HCT116 (cell line): ENCODE data around the gene BACE1-AS. TPM values are rescaled to one million over a fixed set of nuclear protein-coding genes. Genes with fewer than 3 reads are reported as not detected.

Source experiments
- ATAC-seq: fragments of 200-7000 bp; cut with Tn5 transposase; 2 replicates; pipeline ENCODE4 v1.9.1; 2020; ENCODE audit warnings: mild to moderate bottlenecking, moderate library complexity
- BruUV-seq: library from RNA; stranded (reverse); fragments of 400-500 nt; replicated peaks from 2 replicates; lab custom pipeline; 2021; lab: Mats Ljungman, UMichigan
- CTCF ChIA-PET: fragments of 300-600 bp; sonication (Branson Sonifier 250); formaldehyde crosslinking; loops from one replicate; lab custom pipeline; 2021; ENCODE audit warnings: antibody characterized with exemption; lab: Charles Lee
- POLR2A ChIA-PET: fragments of 300-600, 350-600 bp; sonication (Branson Sonifier 250); formaldehyde crosslinking; loops from one replicate; lab custom pipeline; 2021; ENCODE audit warnings: antibody characterized with exemption; lab: Charles Lee
- RAD21 ChIA-PET, 2 experiments: fragments of 300-600 bp; sonication (Branson Sonifier 250); formaldehyde crosslinking; loops; one replicate each; lab custom pipeline; 2023; ENCODE audit warnings: low total read pairs in 2 of 2; ENCODE audit not compliant: uncharacterized antibody in 2 of 2, unreplicated experiment in 2 of 2, low non-redundant PET in 1 of 2; lab: Charles Lee
- DNase-seq: peaks from one replicate; pipeline ENCODE4 v3.0.0-alpha.2; 2010; ENCODE audit warnings: low read depth, low spot score
- H2AFZ ChIP-seq: fragments of 200-600 bp; shearing (Covaris generic), sonication (generic); 2 replicates; pipeline ENCODE4 v1.6.1; 2017; ENCODE audit warnings: low read depth, mixed run types, mixed read lengths, antibody characterized with exemption, low read length; ENCODE audit not compliant: poor library complexity, severe bottlenecking
- H3K27ac ChIP-seq: 2 replicates; pipeline ENCODE4 v1.5.1; 2012; ENCODE audit warnings: low read depth, low read length
- H3K27me3 ChIP-seq: fragments of 200-600 bp; sonication (generic); 2 replicates; pipeline ENCODE4 v1.6.1; 2016; ENCODE audit warnings: mixed run types, low read length, mixed read lengths; ENCODE audit not compliant: insufficient read depth
- H3K36me3 ChIP-seq, 2 experiments: fragments of 200-500 bp in 1 of 2; fragments of 200-600 bp in 1 of 2; sonication (Bioruptor generic) in 1 of 2; sonication (generic) in 1 of 2; 2 replicates each; pipeline versions ENCODE4 v1.5.1 to v1.6.1; 2014 to 2016; ENCODE audit warnings: low read length in 2 of 2, inconsistent platforms in 1 of 2, mixed read lengths in 1 of 2, mixed run types in 1 of 2; ENCODE audit not compliant: insufficient read depth in 2 of 2, control insufficient read depth in 1 of 2
- H3K4me1 ChIP-seq, 2 experiments: fragments of 200-600 bp in 1 of 2; sonication (generic) in 1 of 2; 2 replicates each; pipeline versions ENCODE4 v1.5.1 to v1.6.1; 2012 to 2017; ENCODE audit warnings: low read length in 2 of 2, inconsistent platforms in 1 of 2, mild to moderate bottlenecking in 1 of 2, mixed read lengths in 1 of 2, mixed run types in 1 of 2, moderate library complexity in 1 of 2; ENCODE audit not compliant: insufficient read depth in 2 of 2, control insufficient read depth in 1 of 2
- H3K4me2 ChIP-seq: fragments of 200-600 bp; sonication (generic); 2 replicates; pipeline ENCODE4 v1.6.1; 2017; ENCODE audit warnings: mixed run types, low read length, mixed read lengths
- H3K4me3 ChIP-seq, 2 experiments: fragments of 200-600 bp in 1 of 2; sonication (generic) in 1 of 2; replicated peaks in 1 of 2; 2 replicates each; pipeline ENCODE4 v1.5.1; 2011 to 2016; ENCODE audit warnings: low read length in 2 of 2, control low read depth in 1 of 2, low read depth in 1 of 2, mild to moderate bottlenecking in 1 of 2, mixed read lengths in 1 of 2, mixed run types in 1 of 2
- H3K79me2 ChIP-seq: fragments of 200-600 bp; sonication (generic); 2 replicates; pipeline ENCODE4 v1.6.1; 2017; ENCODE audit warnings: mild to moderate bottlenecking, mixed run types, low read length, moderate library complexity, mixed read lengths; ENCODE audit not compliant: insufficient read depth
- H3K9ac ChIP-seq: fragments of 200-600 bp; sonication (generic); 2 replicates; pipeline ENCODE4 v1.6.1; 2016; ENCODE audit warnings: low read length, mixed read lengths
- H3K9me2 ChIP-seq: fragments of 200-600 bp; sonication (generic), shearing (Covaris generic); 2 replicates; pipeline ENCODE4 v1.6.1; 2017; ENCODE audit warnings: mixed run types, mild to moderate bottlenecking, moderate library complexity; ENCODE audit not compliant: insufficient read depth
- H3K9me3 ChIP-seq, 2 experiments: fragments of 200-500 bp in 1 of 2; fragments of 200-600 bp in 1 of 2; sonication (Bioruptor generic) in 1 of 2; sonication (generic) in 1 of 2; 2 replicates each; pipeline ENCODE4 v1.6.1; 2014 to 2017; ENCODE audit warnings: low read length in 2 of 2, mixed read lengths in 2 of 2, inconsistent platforms in 1 of 2, low read depth in 1 of 2, mild to moderate bottlenecking in 1 of 2, mixed run types in 1 of 2, moderate library complexity in 1 of 2; ENCODE audit not compliant: control insufficient read depth in 1 of 2, insufficient read depth in 1 of 2
- H4K20me1 ChIP-seq: fragments of 200-600 bp; sonication (generic), shearing (Covaris generic); 2 replicates; pipeline ENCODE4 v1.6.1; 2017; ENCODE audit warnings: mixed run types, mild to moderate bottlenecking, moderate library complexity; ENCODE audit not compliant: insufficient read depth
- ATF3 ChIP-seq: IDR thresholded peaks from 2 replicates; pipeline ENCODE4 v1.6.1; 2012
- CBX3 ChIP-seq: IDR thresholded peaks from 2 replicates; pipeline ENCODE4 v1.6.1; 2012; ENCODE audit warnings: low read depth
- CEBPB ChIP-seq: IDR thresholded peaks from 2 replicates; pipeline ENCODE4 v1.6.1; 2012; ENCODE audit warnings: low read depth
- EZH2 ChIP-seq: fragments of 200-600 bp; sonication (generic); IDR thresholded peaks from 2 replicates; pipeline ENCODE4 v1.6.1; 2017; ENCODE audit warnings: antibody characterized with exemption, mixed run types
- EZH2phosphoT487 ChIP-seq: fragments of 200-600 bp; IDR thresholded peaks from 2 replicates; pipeline ENCODE4 v1.6.1; 2018; ENCODE audit warnings: antibody characterized with exemption, borderline replicate concordance
- FOSL1 ChIP-seq: IDR thresholded peaks from 2 replicates; pipeline ENCODE4 v1.6.1; 2012; ENCODE audit warnings: low read depth
- JUND ChIP-seq: IDR thresholded peaks from 2 replicates; pipeline ENCODE4 v1.6.1; 2012
- POLR2AphosphoS5 ChIP-seq: IDR thresholded peaks from 2 replicates; pipeline ENCODE4 v1.6.1; 2011; ENCODE audit warnings: mild to moderate bottlenecking, low read depth, low read length, moderate library complexity
- TCF7L2 ChIP-seq: IDR thresholded peaks from 2 replicates; pipeline ENCODE4 v1.7.0; 2011; ENCODE audit warnings: borderline replicate concordance, inconsistent platforms; ENCODE audit not compliant: insufficient read depth, insufficient read length; ENCODE audit errors: extremely low read depth
- YY1 ChIP-seq: IDR thresholded peaks from 2 replicates; pipeline ENCODE4 v1.6.1; 2011; ENCODE audit warnings: low read length, low read depth, moderate library complexity, mild to moderate bottlenecking; ENCODE audit not compliant: insufficient replicate concordance; ENCODE audit errors: extremely low read depth
- ZBTB33 ChIP-seq: IDR thresholded peaks from 2 replicates; pipeline ENCODE4 v1.6.1; 2011; ENCODE audit warnings: mild to moderate bottlenecking, low read length, moderate library complexity; ENCODE audit not compliant: insufficient replicate concordance; ENCODE audit errors: extremely low read depth
- ZFX ChIP-seq: fragments of 450-650 bp; IDR thresholded peaks from 2 replicates; pipeline ENCODE4 v1.6.1; 2017
- intact Hi-C: fragments of 100-400 bp; cut with micrococcal nuclease; formaldehyde crosslinking; loops from 2 replicates; pipeline ENCODE4 v1.10.0; 2022
- total RNA-seq: library from RNA; stranded (reverse); gene quantifications from one replicate; pipeline ENCODE4 v1.2.1, GENCODE V29; 2021; ENCODE audit not compliant: unreplicated experiment
- TF ChIP-seq, protein P1 (sequence below), 3 experiments: fragments of 200-600 bp in 1 of 3; sonication (generic) in 1 of 3; IDR thresholded peaks in 2 of 3; conservative IDR thresholded peaks in 1 of 3; 2 replicates each; pipeline ENCODE4 v1.5.1; 2012 to 2017; ENCODE audit warnings: low read depth in 2 of 3, low read length in 2 of 3, antibody characterized with exemption in 1 of 3, borderline replicate concordance in 1 of 3, control low read depth in 1 of 3, mild to moderate bottlenecking in 1 of 3, mixed read lengths in 1 of 3, mixed run types in 1 of 3, moderate library complexity in 1 of 3; ENCODE audit not compliant: insufficient read depth in 1 of 3

BACE1-AS gene
- total RNA-seq, 1 experiment from 2014 or later, result 10.2 TPM

DNA sequence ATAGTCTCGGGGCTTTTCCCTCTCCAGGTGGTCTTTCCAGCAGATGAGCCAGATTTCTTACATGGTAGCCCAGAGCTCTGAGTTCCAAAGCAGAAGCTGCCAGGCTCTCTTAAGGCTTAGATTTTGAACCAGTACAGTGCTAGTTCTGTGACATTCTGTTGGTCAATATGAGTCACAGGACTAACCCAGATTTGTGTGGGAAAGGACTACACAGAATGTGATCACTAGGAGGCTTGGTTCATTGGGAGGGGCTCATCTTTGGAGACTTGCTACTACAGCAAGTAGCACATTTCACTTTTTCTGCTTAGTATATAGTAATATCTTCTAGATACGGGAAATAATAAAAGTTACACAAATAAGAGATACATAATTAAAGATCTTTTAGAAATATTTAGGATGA, 34.6 kb upstream of the BACE1-AS start:
- H3K79me2 ChIP-seq, result no peaks in the 10 kb centered on the region
- H3K4me3 ChIP-seq, result no peak overlapping the region
- no peaks in the 10 kb centered on the region for H3K27me3 ChIP-seq
- H3K27ac ChIP-seq, result no peak overlapping the region
- intact Hi-C loops, result no loop called here
- BruUV-seq, result no TSS peak
- ChIA-PET RAD21 (no interaction called here), POLR2A (no interaction called here), CTCF (interaction anchor here (1.5 kb wide), 1 partner anchor 25 kb away, joined by 4 read pairs; the partner anchor contains the start of gene PCSK7)
- H3K9me3 ChIP-seq, result no peaks in the 10 kb centered on the region
- no peak for ATAC-seq
- no peaks in the 10 kb centered on the region for H3K9me2 ChIP-seq
- no peak overlapping the region for H3K4me2 ChIP-seq
- no peak for DNase-seq
- H2AFZ ChIP-seq, result no peak overlapping the region
- 0 out of 4 replicates have a peak, but pooled peaks cover 0 to 2% of the 10 kb centered on the region in 2 experiments for H3K36me3 ChIP-seq
- H3K4me1 ChIP-seq, result no peaks in the 10 kb centered on the region
- TF ChIP-seq, protein P1, sequence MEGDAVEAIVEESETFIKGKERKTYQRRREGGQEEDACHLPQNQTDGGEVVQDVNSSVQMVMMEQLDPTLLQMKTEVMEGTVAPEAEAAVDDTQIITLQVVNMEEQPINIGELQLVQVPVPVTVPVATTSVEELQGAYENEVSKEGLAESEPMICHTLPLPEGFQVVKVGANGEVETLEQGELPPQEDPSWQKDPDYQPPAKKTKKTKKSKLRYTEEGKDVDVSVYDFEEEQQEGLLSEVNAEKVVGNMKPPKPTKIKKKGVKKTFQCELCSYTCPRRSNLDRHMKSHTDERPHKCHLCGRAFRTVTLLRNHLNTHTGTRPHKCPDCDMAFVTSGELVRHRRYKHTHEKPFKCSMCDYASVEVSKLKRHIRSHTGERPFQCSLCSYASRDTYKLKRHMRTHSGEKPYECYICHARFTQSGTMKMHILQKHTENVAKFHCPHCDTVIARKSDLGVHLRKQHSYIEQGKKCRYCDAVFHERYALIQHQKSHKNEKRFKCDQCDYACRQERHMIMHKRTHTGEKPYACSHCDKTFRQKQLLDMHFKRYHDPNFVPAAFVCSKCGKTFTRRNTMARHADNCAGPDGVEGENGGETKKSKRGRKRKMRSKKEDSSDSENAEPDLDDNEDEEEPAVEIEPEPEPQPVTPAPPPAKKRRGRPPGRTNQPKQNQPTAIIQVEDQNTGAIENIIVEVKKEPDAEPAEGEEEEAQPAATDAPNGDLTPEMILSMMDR (IDR thresholded peaks at IDR 0.05 in 2 of 3, conservative IDR thresholded peaks at IDR 0.05 in 1 of 3; ENCODE audit: borderline replicate concordance in 1 of 3, insufficient read depth in 1 of 3, low read depth in 2 of 3, low read length in 2 of 3), result no peak
- TF ChIP-seq TCF7L2 (no peak), ZFX (no peak), JUND (no peak), ATF3 (no peak), CBX3 (no peak), CEBPB (no peak)
- H3K9ac ChIP-seq, result no peak overlapping the region
- no peaks in the 10 kb centered on the region for H4K20me1 ChIP-seq

DNA sequence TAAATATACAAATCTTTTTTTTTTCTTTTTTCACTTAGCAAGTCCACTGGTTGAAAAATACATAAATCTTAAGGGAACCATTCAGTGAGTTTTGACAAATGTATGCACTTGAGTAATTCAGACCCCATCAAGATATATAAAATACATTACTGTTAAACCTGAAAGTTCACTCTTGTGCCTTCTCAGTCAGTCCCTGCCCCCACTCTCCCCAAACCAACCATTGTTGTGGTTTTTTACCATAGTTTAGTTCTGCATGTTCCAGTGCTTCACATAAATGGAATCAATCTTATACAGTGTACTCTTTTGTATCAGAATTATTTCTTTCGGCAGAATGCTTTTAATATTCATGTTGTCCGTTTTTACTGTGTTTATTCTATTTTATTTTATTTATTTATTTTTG, 32.6 kb upstream of the BACE1-AS start:
- no peaks in the 10 kb centered on the region for H3K9me3 ChIP-seq
- H3K36me3 ChIP-seq, result 0 out of 4 replicates have a peak, but pooled peaks cover 0 to 2% of the 10 kb centered on the region in 2 experiments
- no peak overlapping the region for H3K4me2 ChIP-seq
- no peaks in the 10 kb centered on the region for H3K9me2 ChIP-seq
- ChIA-PET CTCF (no interaction called here), RAD21 (no interaction called here), POLR2A (no interaction called here)
- no peak for DNase-seq
- no peaks in the 10 kb centered on the region for H3K79me2 ChIP-seq
- H4K20me1 ChIP-seq, result no peaks in the 10 kb centered on the region
- TF ChIP-seq FOSL1, result no peak
- TF ChIP-seq ZFX, result no peak
- no peak for TF ChIP-seq EZH2
- TF ChIP-seq ZBTB33, result no peak
- no peak for TF ChIP-seq EZH2phosphoT487
- TF ChIP-seq POLR2AphosphoS5, result no peak
- no peak for TF ChIP-seq YY1
- H2AFZ ChIP-seq, result no peak overlapping the region
- intact Hi-C loops, result no loop called here
- no peak for ATAC-seq
- no peak overlapping the region for H3K27ac ChIP-seq
- no peak overlapping the region for H3K4me3 ChIP-seq
- no TSS peak for BruUV-seq
- no peak overlapping the region for H3K9ac ChIP-seq
- H3K27me3 ChIP-seq, result no peaks in the 10 kb centered on the region
- H3K4me1 ChIP-seq, result no peaks in the 10 kb centered on the region
